Measurements from ENCODE around the gene SLC35F3.
"Not testable (repeated sequence)": the region's sequence is repeated elsewhere in the genome, so short reads cannot be mapped to it uniquely, and the experiment has no call there.

Gene SLC35F3

DNA sequence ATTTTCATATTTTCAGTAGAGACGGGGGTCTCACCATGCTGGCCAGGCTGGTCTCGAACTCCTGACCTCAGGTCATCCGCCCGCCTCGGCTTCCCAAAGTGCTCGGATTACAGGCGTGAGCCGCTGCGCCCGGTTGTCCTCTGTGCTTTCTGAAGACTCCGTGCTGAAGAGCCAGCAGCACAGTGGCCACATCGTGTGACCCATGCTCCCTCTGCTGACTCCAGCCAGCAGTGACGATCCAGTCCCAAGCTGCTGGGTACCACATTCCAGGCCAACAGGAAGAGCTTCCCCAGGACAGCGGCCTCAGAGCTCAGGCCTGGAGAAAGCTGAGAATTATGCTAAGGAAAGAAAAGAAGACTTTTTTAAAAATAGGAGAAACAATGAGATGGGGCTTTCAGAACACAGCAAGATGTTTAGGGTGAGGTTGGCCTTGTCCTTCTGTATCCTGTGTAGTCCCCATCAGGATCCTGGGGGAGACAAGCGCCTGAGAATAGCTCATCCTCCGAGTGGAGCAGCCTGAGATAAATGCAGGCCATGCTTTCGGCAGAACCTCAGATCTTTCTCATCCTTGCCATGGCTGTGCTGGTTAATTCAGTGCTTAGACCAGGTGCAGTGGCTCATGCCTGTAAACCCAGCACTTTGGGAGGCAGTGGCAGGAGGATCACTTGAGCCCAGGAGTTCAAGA is 207.1 kb downstream of the SLC35F3 start:
- DNase-seq = no peak

DNA sequence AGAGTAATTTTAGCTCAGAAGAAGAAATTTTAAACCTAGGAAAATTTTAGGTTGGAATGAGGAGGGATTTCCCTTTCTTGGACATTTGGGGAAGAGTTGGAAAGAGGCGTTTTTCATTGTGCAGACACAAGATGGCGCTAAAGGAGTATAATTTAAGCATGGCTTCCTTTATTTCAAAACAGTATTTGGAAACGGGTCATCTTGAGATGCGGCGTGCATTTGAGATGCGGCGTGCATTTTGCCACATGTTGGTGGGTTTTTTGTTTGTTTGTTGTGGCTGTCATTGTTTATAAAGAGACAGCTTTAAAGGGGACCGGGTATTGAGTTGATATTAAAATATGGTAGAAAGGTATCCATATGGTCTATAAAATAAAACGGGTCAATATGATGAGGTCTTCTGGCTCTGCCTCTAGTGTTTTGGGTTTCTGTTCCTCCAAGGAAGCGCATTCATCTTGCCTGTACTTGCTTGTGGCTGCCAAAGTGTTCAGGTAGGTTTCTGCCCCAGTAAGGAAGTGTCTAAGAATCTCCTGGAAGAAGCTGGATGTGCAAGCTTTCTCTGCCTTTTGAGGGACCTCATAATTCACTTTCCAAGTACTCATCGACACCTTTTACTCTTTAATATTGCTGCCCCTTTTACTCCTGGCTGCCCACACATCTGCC is 210.3 kb downstream of the SLC35F3 start:
- no peak for DNase-seq

DNA sequence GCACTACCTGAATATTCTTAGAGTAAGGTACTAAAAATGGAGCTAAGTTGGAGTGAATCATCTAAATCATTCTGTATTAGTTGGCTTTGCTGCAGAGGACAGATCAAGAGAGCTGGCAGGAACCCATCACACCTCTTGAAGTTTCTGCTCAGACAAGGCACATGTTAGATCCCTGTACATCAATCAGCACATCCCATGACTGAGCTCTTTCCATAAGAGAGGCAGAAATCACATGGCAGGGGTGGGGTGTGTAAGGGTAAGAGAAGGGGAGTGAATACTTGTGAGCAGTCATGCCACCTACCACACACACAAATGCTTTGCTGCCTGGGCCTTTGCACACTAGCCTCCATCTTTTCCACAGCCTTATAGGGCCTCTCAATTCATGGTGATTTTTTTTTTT is 214.4 kb downstream of the SLC35F3 start:
- DNase-seq = no peak

DNA sequence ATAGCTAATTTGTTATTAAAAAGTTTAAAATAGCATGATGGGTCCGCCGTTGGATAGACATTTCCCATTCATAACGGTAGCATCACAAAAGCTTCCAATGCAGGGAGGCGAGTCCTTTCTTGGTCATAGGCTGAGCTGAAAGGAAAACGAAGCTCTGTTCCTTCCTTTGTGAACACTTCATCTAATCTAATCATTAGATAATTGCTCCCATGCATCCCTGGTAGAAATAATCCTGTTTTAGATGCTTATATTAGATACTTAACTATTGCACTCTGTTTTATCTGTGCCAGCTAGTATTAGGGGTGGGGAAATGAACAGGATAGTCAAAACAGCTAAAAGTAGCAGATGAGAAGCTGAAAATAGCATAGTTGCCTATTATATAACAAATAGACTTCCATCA is 215.0 kb downstream of the SLC35F3 start:
- no peak for DNase-seq

DNA sequence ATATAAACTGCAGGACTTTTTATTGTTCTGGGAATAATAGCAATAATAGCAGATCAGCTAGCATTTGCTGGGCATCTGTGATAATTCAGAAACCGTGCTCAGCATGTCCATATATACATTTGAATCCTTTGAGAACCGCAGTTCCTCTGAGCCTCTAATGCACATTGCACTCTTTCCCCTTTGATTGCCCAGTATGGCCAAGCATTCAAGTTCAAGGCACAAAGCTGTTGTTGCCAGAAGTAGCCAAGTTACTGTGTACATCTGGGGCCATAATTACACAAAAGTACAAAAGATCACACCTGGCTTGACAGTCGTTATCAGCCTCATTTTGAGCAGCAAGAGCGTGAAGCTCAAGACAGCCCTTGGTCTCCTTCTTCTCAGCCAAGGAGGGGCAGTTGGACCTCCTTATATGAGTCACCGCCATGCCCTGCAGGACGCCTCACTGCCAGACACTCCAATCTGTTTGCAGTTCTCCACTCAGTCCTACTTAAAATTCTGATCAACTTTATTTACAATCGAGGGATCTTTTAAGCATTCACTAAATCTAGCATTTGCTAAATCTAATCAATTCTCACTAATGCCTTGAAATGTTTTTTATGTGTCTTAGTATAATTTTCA is 216.0 kb downstream of the SLC35F3 start:
- no peak for DNase-seq

DNA sequence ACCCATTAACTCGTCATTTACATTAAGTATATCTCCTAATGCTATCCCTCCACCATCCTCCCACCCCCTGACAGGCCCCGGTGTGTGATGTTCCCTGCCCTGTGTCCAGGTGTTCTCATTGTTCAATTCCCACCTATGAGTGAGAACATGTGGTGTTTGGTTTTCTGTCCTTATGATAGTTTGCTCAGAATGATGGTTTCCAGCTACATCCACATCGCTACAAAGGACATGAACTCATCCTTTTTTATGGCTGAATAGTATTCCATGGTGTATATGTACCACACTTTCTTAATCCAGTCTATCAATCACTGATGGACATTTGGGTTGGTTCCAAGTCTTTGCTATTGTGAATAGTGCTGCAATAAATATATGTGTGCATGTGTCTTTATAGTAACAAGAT is 217.2 kb downstream of the SLC35F3 start:
- not testable (repeated sequence) for DNase-seq

DNA sequence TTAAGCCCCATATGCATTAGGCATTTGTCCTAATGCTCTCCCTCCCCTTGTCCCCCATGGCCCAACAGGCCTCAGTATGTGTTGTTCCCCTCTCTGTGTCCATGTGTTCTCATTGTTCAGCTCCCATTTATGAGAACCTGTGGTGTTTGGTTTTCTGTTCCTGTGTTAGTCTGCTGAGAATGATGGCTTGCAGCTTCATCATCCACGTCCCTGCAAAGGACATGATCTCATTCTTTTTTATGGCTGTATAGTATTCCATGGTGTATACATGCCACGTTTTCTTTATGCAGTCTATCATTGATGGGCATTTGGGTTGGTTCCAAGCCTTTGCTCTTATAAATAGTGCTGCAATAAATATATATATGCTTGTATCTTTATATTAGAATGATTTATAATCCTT is 218.1 kb downstream of the SLC35F3 start:
- DNase-seq = not testable (repeated sequence)

DNA sequence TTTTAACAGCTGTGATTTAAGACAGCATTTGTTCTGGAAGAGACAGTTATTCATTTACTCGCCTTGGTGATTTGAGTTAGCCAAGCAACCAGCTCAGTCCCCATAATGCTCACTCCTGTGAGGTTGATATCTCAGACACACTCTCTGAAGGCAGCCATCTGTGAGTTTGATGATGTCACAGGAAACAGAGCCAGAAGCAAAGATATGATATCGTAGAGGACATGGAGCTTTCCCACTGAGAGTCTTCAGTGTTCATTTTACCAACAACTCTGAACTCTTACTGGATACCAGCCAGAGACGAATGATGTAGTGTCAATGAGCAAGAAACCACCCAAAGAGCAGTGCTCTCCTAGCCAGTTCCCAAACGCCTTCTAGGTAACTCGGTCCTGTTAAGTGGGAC is 219.4 kb downstream of the SLC35F3 start:
- DNase-seq = no peak

DNA sequence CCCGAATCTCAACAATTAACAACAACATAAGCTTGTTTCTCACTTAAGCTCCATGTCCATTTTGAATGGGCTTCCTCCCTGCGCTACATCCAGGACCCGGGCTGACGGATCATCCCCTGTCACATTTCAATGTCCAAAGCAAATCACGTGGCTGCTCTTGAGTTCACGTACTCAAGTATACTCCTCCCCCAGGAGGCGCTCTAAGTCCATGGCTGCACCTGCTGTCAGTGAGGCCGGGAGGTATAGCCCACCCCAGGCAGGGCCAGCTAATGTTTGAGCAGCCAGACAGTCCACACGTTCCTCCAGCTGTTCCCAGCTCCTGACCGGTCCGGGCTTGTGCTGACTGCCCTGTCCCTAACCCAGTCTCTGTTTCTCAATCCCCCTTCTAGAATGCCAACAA is 220.8 kb downstream of the SLC35F3 start:
- peak; percentile 21 for DNase-seq

DNA sequence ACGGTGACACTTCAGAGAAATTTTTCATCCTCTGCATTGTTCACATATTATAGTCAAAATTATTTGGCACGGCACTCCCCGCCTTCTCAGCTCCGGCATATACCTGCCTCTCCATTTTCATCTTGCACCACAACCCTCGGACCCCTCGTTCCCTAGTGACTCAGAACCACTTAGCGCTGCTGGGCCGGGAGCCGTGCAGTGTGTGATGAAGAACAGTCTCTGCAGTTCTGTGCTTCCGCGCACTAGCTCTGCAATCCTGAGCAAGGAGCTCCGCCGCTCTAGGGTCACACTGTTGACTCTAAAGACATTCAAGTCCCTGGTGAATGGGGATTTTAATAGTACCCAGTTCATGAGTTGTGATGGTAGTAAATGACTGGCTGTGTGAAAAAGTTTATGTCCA is 221.2 kb downstream of the SLC35F3 start:
- DNase-seq = no peak

DNA sequence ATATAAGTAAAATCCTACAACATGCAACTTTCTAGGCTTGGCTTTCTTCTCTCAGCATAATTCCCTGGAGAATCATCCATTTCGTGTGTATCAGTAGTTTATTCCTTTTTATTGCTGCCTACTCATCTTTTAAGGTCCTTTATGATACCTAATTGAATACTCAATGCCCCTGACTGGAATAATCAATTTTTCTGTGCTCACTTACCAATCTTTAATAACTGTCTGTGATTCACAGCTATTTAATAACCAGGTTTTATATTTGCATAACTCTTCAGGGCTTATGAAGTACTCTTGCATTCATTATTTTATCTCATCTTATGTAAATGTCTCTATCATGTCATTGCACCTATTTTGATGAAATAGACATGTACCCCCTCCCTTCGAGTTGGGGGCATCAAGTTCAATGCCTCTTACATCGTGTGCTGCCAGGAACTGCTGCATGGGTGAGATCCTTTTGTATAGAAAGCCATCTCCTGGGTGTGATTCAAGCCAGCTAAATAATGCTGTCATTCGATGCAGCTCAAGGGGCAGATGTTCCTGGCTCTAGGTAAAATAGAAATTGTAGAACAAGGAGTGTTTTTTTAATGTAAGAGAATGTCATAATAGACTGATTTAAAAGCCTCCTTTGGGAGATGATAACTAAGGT is 222.7 kb downstream of the SLC35F3 start:
- DNase-seq = no peak

DNA sequence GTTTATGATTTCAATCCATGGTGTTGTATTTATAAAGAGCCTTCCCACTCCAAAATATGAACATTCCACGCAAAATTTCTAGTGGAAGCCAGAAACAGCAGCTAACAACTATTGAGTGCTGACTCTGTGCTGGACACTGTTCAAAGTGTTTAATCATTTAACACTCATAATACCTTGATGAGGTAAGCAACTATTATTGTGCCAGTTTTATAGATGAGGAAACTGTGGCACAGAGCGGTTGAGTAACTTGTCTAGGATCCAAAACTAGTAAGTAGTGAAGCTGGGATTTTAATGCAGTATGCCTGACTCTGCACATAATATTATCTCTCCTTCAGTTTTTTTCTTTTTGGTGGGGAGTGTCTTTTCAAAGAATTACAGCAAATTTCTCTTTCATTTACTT is 228.3 kb downstream of the SLC35F3 start:
- no peak for DNase-seq

DNA sequence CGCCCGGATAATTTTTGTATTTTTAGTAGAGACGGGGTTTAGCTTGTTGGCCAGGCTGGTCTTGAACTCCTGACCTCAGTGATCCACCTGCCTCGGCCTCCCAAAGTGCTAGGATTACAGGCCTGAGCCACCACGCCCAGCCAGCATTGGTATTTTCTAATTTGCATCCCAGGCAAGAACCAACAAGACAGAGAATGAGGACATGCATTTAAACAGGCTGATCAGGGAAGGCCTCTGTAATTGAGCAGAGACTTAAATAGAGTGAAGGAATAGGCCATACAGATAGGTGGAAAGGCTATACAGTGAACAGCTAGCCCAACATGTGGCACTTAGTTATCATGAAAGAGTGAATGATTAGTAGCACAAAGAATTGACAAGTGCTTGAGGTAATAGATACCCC is 230.4 kb downstream of the SLC35F3 start:
- DNase-seq = no peak

DNA sequence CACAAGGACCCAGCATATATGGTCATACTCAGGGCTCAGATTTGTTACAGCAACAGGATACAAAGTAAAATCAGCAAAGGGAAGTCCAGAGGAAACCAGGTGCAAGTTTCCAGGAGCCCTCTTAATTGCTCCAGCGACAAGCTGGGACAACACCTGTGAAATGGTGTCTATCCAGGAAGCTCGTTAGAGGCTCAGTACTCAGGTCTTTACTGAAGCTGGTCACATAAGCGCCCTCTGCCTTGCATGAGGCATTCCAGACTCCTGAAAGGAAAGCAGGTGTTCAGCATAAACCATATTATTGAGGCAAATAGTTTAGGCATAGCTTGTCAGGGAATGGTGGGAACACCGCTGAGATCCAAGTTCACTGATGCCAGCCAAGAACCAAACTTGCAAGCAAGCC is 231.0 kb downstream of the SLC35F3 start:
- DNase-seq = no peak

DNA sequence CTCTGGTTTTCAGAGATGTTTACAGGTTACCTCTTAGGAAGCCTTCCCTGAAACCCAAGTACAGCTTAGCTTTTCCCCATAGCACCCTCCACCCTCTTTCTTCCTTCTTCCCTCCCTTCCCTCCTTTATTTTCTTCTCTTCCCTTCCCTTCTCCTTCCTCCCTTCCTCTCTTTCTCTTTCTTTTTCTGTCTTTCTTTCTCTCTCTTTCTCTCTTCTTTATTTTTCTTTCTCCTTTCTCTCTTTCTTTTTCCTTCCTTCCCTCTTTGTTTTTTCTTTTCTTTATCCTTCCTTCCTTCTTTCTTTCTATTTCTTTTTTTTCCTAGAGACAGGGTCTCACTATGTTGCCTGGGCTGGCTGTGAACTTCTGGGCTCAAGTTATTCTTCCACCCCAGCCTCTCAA is 231.6 kb downstream of the SLC35F3 start:
- no peak for DNase-seq

DNA sequence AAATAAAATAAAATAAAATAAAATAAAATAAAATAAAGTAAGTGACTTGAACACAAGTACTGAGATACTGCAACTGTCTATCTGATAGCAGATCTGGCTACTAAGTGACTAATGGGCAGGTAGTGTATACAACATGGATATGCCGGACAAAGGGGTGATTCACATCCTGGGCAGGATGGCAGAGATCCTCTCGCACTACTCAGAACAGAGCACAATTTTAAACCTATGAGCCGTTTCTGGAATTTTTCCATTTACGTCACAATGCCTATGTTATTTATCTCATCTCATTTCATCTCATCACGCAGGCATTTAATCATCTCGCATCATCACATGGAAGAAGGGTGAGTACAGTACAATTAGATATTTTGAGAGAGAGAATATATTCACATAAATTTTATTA is 235.5 kb downstream of the SLC35F3 start:
- DNase-seq = no peak

DNA sequence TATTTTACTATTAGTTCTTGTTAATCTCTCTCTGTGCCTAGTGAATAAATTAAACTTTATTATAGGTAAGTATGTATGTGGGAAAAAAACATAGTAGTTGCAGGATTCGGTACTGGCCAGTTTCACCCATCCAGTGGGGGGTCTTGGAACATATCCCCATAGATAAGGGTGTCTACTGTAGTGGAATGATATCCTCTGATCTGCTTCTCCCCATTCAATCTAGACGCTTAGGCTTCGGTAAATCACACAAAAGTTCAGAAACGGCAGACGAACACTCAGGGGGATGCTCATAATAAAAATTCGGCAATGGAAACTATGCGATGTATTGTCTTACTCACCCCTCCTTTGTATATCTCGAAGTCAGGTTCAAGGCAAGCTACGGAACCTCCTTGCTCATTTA is 235.9 kb downstream of the SLC35F3 start:
- no peak for DNase-seq

DNA sequence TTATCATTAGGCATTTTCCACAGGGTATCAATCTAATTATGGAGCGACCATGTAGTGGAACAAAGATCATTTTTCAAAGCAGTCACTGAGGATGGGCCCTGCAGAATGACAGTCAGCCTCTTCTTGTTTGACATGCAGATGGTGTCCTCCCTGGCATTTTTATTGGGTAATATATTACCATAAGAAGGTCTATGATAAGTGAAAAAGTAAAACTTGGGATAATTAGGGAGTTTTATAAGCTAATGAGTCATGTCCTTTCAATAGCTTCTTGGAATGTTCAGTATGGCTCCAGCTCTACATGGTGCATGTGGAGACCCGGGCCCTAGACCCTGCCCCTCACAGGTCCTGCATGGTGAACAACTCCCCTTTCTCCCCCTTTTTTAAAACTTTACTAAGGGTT is 236.5 kb downstream of the SLC35F3 start:
- no peak for DNase-seq

DNA sequence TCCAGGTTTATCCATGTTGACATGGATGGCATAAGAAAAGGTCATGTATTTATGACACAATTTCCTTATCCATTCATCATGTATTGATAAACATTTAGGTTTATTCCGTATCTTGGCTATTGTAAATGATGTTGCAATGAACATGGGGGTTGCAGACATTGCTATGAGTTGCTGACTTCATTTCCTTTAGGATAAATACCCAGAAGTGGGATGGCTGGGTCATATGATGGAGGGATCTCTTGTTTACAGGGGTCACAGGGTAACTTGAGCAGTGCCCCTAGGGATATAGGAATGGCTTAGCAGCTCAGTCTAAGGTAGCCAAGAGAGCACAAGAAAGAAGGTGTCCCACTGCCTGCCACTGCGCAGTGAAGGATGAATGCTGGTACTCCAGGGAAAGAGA is 239.2 kb downstream of the SLC35F3 start:
- DNase-seq = no peak

DNA sequence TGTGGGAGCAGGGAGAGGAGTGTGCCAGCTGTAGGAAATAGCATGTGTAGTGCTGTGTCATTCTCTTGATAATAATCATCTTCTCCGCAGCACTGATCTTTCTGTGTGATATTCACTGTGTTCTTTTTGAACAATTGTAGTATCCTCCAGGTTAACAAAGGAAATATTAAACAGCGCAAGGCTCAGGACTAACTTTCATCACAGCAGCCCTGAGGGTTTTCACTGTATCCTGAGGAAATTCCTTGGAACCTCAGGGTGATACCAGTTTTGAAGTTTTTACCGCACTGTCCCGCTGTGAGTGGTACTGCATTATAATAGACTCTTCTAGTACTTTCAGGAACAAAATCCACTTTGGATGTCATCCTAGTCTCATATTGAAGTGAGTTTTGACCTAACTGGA is 240.4 kb downstream of the SLC35F3 start:
- no peak for DNase-seq

DNA sequence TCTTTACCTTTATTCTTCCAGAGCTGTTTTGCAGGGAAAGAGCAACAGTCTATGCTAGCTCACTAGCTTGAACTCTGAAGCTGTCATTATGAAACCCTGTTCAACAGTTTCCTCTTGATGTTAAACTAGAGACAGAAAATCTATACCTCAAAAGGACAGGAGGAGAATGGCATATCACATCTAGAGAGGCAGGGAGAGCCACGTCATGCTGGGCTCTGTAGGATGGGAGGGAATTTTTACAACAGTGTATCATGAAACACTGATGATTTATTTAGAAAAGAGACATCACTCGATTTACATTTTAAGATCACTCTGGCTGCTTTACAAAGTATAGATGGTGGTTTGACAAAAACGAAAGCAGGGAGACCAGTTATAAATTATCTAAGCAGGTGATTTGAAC is 243.9 kb downstream of the SLC35F3 start:
- peak; percentile 2 for DNase-seq

DNA sequence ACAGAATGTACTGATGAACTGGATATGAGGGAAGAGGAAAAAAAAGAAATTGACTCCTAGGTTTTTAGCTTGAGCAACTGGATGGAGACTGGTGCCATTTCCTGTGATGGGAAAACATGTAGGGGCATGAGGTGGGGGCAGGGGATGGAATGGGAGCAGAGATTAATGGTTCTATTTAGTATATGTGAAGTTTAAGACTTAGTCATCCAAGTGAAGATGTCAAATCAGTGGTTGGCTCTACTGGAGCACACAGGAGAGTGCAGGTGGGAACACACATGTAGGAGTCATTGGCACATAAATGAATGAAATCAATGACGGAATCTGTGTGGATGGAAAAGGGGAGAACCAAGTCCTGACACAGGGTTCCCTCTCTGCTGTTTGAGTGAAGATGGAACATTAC is 244.3 kb downstream of the SLC35F3 start:
- no peak for DNase-seq

DNA sequence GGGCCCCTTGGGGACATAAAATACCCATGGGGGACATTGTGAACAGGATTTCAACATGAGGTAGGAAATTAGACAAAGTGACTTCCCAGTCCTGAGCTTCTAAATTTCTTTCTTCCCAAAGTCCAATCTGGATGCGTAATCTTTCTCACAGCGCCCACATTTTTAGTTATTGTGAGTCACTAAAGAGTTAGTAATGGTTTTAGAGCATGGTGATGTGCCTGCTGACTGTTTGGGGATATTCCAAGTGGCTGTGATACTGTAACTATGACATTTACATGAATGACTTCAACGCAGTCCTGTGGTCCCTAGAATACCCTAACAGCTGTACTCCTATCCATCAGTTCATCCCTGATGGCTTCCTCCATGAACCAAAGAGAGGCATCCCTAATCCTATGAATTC is 244.7 kb downstream of the SLC35F3 start:
- DNase-seq = no peak

DNA sequence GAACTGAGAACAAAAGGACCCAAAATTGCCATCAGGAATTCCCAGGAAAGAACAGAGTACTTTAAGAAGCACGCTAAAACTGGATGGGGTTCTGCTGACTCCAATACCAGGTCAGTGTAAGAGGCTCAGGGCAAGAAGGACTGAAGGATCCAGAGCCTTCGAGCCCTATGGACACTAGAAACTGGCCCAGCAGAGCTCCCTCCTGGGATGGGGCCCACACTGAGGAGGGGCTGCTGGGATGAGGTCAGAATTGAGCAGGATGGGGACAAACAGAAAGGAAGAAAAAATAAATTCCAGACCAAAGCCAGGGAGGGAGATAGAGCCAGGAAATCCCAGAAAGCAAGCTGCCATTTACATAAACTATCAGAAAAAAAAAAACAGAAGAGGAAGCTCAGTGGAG is 246.4 kb downstream of the SLC35F3 start:
- DNase-seq = no peak
